HG02870 (cell line): ENCODE measurements around the gene SFSWAP.
"Not testable (repeated sequence)": the region's sequence is repeated elsewhere in the genome, so short reads cannot be mapped to it uniquely, and the experiment has no call there.

Source experiments
- ATAC-seq: cut with Tn5 transposase; IDR thresholded peaks from one replicate; pipeline ENCODE4 v1.9.1; 2021; ENCODE audit warnings: mild to moderate bottlenecking, moderate library complexity; ENCODE audit not compliant: unreplicated experiment

Gene SFSWAP

DNA sequence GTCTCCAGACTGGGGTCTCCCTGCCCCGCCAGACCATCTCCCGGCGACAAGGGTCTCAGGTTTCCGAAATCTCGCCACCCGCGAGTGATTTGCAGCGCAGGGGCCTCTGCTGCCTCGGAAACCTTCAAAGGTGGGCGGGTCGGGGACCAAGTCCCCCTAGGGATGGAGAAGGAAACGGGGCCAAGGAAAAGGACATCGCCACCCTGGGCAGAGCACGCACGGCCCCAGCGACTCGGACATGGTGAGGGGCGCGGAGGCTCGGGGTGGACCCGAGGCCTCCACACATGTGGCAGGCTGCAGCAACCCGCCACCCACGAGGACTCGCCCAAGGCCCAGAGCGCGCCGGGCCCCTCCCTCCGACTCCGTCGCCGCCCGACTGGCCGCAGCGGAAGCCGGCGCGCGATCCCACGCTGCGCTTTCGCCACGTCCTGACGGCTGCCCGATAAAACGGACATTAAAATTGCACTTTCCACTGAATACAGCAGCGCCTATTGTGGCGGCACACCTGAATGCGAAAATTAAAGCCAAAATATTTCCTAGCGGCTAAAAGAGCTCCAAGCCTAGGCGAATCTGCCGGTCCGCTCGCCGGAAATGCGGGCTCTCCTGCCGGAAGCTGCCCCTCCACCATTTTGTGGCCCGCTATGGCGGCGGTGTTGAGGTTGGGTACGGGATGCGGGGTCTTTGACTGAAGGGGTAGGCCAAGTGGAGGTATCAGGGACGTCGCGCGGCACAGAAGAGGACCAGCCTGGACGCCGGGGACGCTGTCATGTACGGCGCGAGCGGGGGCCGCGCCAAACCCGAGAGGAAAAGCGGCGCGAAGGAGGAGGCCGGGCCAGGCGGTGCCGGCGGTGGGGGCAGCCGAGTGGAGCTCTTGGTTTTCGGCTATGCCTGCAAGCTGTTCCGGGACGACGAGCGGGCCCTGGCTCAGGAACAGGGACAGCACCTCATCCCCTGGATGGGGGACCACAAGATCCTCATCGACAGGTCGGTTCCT lies at the start of gene SFSWAP:
Gene SFSWAP (plus strand): TSS at position 627 of the 994 bp plus-strand sequence. CDS start 140 bp downstream, at position 767.
- ATAC-seq: peak; percentile 88

DNA sequence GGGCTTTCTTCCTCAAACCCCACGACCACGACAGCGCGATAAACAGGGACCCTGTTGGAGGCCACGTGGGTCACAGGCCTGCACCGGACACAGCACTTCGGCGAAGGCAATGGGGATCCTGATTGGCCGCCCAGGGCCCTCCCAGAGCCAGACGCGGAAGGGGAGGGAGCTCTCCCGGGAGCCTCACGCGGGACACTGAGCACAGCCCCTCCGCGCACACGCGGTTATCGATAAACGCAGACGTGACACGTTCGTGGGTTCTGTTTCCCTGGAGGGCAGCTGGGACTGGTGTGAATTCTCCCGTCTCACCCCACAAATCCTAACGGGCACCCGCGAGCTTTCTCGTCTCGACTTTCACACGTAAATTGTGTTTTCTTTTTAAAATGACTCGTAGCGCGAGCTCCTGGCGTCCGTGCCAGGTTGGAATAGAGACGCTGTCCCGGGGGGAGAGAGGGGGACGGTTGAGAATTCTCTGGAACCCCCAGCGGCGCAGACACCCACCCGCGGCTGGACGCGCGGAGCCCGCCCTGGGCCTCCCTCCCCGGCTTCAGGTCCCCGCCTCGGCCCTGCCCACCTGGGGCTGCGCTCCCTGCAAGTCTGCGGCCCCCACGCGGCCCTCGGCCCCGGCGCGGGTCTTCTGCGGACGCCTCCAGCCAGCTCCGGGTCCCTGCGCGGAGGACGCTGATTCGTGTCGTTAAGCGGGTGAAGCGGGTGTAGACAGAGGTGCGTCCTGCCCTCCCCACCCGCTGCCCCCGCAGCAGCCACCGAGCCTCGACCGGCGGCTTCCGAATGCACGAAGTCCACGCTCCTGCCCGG lies 49.5 kb upstream of the SFSWAP start:
- not testable (repeated sequence) for ATAC-seq

DNA sequence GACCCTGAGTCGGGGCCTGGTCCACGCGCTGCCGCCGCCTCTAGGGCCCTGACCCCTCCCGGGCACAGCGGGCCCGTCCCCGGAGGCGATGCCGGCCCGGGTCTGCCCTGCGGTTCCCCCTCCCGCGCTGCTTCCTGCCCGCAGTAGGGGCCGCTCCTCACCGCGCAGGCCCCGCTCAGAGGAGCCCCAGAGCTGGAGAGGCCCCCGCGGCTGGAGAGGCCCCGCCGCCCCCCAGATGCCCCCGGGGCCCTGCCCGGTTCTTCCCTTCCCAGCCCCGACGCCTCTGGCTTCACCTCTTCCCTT lies 49.0 kb upstream of the SFSWAP start:
- not testable (repeated sequence) for ATAC-seq

DNA sequence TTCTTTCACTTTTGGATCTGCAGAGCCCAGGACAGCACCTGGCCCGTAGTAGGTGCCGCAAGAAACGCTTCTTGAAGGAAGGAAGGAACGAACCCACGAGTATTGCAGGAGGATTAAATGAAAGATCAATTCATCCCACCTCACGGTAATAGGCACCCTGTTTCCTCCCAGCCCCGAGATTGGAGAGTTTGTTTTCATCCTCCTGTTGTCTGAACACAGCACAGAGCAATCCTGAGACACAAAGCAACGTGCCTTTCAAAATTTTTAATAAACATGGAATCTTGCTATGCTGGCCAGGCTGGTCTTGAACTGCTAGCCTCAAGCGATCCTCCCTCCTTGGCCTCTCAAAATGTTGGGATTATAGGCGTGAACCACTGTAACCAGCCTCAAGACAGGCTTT lies 48.5 kb upstream of the SFSWAP start:
- ATAC-seq: not testable (repeated sequence)

DNA sequence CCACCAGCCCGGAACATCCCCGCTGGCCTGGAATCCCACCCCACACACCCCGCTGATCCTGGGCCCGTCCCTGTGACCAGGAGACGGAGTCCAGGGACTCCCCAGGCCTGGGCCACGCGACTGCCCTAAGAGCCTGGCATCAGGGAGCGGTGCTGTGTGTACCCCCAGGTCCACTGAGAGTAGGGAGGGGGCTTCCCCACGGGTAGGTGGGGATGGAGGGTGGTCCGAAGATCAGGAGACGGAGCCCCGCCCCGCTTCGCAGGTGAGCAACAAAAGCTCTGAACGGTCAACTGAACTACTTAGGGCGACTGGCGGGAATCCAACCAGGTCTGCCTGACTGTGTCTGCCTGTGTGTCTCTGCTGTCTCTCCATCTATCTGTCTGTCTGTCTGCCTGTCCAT lies 45.2 kb upstream of the SFSWAP start:
- not testable (repeated sequence) for ATAC-seq

DNA sequence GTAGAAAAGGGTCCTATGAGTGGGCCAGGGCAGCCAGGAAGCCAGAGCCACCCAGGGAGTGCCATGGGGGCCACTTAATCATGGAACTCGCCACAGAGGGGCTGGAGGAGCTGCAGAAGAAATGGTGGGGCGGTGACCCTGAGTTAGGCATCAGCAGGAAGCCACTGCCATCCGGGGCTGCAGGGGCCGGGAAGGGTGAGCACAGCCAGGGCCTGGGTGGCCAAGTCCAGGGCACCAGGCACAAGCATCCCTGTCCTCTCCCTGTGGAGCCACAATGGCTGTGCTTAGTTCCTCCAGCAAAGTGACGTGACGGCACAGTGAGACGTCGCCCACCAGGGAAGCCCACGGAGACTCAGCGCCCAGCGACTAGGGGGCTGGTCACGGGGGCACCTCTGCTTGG lies 44.4 kb upstream of the SFSWAP start:
- not testable (repeated sequence) for ATAC-seq

DNA sequence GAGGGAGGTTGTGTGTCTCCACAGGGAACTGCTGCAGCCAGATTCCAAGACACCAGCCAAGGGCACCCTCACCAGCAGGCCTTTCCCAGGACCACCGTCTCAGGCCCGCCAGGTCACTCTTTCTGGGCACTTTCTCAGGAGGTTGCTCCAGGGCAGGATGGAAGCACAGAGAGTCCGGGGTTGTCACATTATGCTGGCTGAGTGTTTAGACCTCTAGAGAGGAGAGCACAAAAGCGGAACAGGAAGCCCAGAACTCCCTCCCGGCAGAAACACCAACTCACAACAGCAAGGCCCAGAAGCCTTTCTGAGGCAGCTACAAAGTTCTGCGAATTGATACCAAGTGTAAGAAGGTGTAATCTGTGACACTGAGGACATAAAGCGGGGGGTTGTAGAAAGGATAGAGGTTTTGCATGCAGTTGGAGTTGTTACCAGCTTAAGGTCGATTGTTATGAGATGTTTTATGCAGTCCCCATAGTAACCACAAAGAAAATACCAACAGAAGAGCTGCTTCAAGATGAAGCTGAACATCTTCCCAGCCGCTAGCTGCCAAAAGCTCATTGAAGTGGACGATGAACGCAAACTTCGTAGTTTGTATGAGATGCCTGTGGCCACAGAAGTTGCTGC lies 43.8 kb upstream of the SFSWAP start:
- not testable (repeated sequence) for ATAC-seq

DNA sequence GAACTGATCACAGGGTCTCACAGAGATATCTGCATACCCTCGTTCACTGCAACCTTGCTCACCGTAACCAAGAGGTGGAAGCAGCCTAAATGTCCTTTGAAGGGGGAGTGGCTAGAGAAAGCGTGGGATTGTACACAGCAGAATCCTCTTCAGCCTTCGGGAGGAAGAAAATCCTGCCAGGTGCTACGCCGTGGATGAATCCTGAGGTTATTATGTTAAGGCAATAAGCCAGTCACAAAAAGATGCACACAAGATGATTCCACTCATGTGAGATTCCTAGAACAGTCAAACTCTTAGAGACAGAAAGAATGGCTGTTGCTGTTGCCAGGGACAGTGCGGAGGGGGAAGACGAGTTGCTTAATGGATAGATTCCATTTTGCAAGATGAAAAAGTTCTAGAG lies 39.6 kb upstream of the SFSWAP start:
- no peak for ATAC-seq

DNA sequence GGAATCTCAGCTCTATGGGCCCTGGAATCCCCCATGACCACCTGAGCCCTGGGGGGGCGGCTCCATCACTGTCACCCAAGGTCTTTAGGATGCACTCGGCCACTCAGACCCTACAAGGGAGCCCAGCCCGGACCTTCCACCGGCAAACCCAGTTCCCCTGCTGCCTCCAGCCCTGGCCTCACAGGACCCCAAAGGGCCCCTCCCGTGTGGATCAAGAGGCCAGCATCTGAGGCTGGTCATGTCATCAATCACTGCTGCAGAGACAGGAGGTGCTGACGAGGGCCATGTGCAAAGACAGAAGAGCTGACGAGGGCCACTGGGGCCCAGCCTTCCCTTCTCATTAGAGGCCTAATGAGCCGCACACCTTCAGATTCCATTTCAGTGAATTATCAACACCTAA lies 39.0 kb upstream of the SFSWAP start:
- no peak for ATAC-seq

DNA sequence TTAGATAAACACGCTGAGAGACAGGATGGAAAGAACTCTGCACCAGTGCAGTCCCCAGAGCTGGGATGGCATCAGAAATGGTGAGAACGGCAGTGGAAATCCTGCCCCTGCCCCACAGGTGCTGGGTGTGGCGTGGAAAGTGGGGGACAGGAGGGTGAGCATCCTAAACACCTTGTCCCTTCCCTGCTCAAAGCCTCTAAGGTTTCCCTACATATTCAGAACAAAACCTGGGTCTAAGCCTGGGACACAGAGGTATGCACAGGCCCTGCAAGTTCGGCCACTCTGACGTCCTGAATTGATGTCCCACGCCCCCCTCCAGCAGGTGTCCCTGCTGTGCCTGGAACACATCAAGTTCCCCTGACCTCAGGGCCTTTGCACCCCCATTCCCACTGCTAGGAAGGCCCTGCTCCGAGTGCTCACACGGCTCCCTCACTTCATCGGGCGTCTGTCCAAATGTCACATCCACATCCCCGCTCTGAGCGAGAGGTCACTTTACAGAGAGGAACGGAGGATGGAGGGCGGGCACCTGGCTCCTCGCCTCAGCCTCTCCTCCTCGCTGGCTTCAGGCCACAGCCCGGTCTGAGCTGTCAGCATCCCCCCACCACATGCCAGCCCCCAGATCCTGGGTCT lies 38.5 kb upstream of the SFSWAP start:
- no peak for ATAC-seq

DNA sequence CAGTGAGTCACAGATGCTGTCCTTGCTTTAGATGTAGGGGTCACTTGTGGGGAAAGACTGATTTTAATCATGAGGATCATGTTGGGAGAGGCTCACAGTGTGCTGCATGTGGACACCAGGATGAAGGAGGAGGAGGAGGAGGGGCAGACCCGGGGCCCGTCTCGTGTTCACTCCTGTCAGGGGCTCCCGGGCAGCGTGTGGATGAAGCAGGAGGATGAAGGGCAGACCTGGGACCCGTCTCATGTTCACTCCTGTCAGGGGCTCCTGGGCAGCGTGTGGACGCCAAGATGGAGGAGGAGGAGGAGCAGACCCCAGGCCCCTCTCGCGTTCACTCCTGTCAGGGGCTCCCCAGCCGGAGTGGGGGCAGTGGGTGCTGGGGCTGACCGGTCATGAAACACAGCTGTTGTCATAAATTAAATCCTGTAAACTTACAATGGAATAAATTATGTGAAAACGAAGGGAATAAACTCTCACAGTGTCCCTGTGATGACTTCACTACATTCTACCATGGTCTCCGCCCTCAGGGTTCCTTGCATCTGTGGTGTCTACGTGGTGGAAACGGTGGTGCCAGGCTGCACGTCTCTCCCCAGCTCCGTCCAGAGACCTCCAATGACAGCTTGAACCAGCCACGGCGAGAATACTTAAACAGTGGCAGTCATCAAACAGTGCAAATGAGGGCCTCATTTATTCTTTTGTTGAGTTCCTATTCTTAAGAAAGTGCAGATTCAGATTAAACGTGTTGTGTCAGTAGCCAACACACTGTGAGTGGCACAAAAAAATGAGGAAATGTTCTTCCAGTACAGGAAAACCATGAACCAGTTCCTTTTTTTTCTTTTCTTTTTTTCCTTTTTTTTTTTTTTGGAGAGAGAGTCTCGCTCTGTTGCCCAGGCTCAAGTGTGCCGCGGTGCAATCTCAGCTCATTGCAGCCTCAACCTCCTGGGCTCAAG lies 37.7 kb upstream of the SFSWAP start:
- no peak for ATAC-seq

DNA sequence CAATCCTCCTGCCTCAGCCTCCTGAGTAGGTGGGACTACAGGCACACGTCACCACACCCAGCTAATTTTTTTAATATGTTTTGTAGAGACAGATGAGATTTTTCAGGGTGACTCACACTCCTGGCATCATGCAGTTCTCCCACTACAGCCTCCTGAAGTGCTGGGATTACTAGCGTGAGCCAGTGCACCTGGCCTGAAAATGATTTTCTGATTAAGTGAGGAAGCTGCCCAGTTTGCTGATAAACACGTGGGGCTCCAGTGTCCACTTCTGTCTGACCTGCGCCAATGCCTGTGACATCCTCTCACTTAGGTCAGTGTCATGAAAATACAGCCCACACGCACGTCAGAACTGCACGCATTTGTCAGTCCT lies 37.0 kb upstream of the SFSWAP start:
- ATAC-seq: no peak

DNA sequence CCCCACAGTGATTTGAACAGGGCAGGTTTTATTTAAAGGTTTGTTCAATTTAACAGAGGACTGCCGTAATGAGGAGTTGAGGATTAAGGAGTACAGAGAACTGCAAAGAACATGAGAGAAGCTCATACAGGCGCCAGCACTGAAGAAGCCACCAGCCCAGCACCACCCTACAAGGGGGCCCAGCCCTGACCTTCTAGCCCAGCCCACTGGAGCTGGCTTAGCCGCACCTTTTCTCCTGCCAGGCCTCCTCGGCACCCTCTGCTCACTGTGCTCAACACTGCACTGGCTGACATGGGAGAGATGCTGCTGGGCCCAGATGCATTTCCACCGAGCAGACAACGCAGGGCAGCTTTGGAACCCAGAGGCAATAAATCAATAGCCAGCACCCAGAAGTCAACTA lies 36.5 kb upstream of the SFSWAP start:
- ATAC-seq: no peak

DNA sequence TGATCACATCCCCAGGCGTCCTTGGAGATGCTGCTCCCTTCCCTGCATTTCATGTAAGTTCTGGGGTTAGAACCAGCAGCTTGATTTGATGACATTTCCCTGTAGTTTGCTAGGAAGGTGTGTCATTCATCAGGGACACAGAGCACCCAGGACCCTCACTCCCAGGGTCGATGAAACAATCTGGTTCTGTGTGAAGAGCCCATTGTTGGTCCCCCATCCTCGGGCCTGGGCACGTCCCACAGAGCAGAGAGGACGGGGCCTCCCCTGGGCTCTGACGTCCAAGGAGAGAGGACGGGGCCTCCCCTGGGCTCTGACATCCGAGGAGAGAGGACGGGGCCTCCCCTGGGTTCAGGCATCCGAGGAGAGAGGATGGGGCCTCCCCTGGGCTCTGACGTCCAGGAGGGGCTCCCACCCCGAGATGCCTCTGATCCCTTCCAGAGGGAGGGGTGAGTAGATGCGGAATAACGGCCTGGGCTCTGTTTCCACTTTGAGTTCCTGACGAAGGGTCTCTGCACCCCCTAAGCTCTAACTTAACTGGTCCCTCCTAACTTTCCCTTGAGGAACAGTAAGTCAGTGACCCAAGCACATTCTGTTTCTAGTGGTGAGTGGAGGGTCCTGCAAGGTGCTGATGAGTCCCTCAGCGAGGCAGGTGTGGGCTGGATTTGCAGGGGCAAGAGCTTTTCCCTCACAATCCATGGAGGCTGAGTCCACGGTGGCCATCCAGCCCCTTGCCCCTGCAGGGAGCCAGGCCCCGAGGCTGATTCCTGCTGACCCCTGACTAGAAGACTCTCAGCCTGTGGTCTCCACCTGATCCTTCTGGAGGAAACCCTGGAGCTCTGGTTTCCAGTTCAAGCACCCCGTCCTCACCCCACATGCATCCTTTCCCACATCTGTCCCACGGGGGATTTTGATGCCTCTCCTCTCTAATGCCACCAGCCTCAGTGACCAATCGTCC lies 35.5 kb upstream of the SFSWAP start:
- ATAC-seq: no peak

DNA sequence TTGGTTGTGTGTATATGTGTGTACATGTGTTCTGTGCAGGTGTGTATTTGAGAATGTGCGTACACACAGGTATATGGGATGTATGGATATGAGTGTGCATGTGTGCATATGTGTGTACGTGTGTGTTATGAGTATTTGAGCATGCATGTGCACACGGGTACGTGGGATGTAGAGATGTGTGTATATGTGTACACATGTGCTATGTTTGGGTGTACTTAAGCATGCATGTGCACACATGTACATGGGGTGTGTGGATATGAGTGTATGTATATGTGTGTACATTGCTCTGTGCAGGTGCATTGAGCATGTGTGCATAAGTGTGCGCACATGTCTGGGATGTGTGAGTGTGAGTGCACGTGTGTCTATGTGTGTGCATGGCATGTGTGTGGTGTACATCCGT lies 34.3 kb upstream of the SFSWAP start:
- ATAC-seq: no peak

DNA sequence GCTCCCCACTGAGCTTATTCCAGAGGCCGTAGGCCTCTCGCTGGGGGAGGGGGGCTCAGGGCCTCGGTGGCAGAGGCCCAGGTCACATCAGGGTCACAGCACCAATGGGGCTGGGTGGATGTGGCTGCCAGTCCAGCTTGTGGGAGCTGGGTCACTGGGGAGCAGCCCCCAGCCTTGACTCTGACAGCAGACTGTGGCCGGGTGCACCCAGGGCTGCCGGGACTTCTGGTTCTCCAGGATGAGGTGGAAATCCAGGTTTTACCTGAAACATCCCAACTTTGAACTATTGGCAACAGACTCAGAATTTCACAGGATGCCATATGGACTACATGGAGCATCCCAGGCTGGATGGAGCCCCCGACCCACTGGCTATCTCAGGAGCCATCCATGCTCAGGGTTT lies 33.8 kb upstream of the SFSWAP start:
- not testable (repeated sequence) for ATAC-seq

DNA sequence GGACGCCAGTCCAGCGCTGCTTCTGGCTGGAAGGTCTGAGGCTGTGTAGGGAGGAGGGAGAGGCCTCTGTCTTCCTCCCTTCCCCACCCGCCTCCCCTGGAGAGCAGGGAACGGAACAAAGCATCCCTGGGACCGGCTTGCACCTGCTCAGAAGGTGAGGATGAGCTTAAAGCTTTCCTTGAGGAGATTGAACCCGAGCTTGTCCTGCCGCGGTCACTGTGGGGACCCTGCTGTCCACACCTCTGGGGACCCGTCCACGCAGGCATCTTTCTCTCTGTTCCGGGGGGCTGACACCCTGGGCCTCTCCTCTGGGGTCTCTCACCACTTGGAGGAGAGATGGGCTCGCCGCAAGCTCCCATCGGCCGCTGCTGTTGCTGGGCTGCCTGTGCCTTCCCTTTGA lies 33.2 kb upstream of the SFSWAP start:
- ATAC-seq: no peak

DNA sequence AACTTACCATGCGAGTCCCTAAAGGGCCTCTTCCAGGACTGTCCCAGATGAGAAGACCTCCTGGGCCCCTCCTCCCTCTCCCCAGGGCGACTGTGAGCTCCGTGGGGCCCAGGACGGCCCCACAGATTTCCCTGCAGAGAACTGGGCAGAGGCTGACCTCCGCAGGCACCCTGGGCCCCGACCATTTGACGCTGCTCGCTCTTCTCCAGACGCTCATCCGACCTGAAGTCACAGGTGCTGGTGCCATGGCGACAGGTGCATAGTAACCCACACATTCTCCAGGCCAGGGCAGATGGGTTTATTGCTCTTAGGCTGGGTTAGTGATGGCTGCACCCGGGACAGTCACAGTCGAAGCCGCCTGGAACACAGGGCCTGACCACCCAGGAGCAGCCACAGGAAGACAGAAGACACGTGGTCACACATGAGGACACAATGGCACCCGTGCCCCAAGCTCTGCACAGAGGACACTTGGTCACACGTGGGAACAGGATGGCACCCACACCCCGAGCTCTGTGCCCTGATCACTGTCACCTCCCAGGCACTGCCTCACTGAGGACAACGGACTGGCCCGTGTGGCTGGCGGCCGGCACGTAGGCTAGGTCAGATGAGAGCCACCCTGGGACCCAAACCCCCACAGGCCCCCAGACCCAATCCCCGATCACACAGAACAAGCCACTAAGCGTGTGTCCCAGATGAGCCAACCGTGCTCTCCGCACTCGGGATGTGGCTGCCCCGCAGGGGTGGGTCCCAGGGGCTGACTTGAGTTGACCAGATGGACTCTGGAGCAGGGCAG lies 32.3 kb upstream of the SFSWAP start:
- not testable (repeated sequence) for ATAC-seq
